ENCODE results near the gene KCTD5. TPM values are rescaled to one million over a fixed set of nuclear protein-coding genes. Genes with fewer than 3 reads are reported as not detected.

KCTD5 gene
- total RNA-seq, 6 experiments from 2014 or later: 7.3 to 22.8 (median 11.1) TPM

DNA sequence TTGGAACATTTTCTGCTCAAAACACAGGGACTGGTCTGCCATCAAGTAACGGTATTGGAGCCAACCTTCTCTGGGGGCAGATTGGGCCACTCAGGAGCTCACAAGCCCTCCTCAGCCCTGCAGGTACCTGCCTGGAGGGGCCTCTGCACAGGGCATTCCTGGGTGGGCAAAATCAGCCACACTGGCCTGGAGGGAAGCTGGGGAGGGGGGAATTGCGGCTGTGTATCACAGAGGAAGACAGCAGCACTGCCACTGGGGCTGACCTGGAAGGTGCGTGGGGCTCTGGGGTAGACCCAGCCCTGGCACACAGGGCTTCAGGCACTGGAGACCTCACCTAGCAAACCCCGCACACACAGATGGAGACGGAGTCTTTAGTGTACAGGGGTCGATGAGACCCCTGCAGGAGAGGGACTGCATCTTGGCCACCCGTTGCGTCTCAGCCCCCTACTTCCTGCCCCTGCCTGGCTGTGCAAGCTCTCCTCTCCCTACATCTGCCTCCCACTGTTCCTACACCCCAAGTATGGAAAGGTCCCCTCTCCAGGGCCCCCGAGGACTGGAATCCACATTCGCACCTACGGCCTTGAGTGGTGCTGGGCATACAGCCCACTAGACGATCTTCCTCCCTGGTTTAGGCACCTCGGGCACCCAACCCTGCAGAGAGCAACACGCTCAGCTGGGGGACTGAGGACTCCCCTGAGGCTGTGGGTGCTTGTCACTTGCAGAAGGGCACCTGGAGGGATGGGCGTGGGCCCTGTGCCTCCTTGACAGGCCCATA, 63.0 kb downstream of the KCTD5 start:
- H3K27ac ChIP-seq: no peak overlapping the region
- intact Hi-C loops (cut with DNase I): no loop called here
- H3K9me3 ChIP-seq: no peaks in the 10 kb centered on the region
- H3K4me3 ChIP-seq: no peak overlapping the region
- DNase-seq: peak in 1 of 3 donors; percentile 30
- H3K27me3 ChIP-seq: no peaks in the 10 kb centered on the region
- WGBS (ENCODE audit: insufficient coverage, low coverage, low lambda C conversion rate, missing lambda C conversion rate): 60% methylated on average over 1 of the region's 15 CpGs
- ATAC-seq: peak in 1 of 4 donors; percentile 8
- TF ChIP-seq, protein P1, sequence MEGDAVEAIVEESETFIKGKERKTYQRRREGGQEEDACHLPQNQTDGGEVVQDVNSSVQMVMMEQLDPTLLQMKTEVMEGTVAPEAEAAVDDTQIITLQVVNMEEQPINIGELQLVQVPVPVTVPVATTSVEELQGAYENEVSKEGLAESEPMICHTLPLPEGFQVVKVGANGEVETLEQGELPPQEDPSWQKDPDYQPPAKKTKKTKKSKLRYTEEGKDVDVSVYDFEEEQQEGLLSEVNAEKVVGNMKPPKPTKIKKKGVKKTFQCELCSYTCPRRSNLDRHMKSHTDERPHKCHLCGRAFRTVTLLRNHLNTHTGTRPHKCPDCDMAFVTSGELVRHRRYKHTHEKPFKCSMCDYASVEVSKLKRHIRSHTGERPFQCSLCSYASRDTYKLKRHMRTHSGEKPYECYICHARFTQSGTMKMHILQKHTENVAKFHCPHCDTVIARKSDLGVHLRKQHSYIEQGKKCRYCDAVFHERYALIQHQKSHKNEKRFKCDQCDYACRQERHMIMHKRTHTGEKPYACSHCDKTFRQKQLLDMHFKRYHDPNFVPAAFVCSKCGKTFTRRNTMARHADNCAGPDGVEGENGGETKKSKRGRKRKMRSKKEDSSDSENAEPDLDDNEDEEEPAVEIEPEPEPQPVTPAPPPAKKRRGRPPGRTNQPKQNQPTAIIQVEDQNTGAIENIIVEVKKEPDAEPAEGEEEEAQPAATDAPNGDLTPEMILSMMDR (IDR thresholded peaks at IDR 0.05): no peak
- no peak for TF ChIP-seq POLR2A (IDR thresholded peaks at IDR 0.05)
- no peaks in the 10 kb centered on the region for H3K4me1 ChIP-seq
- H3K36me3 ChIP-seq: no peaks in the 10 kb centered on the region

DNA sequence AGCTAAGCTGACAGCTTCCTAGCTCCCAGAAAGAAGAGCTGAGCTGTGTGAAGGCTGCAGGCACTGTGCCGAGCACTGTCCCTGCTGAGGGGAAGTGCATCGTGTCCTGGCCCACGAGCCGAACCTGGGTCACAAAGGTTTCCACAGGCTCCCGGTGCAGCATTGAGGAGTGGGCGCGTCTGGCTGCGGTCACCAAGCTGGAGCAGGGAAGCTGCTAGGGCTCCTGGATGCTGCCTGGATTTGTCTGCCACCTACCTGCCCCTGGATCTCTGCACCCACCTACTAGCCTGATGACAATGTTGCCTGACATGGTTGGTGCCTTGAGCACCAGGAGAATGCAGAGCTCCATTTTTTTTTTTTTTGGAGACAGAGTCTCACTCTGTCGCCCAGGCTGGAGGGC, 63.6 kb downstream of the KCTD5 start:
- DNase-seq (peak in 1 of 3 donors; percentile 44), ATAC-seq (no peak)
- H3K4me1 ChIP-seq: no peaks in the 10 kb centered on the region
- WGBS (ENCODE audit: insufficient coverage, low coverage, low lambda C conversion rate, missing lambda C conversion rate): 62% methylated on average over 2 of the region's 9 CpGs
- H3K4me3 ChIP-seq: no peak overlapping the region
- H3K36me3 ChIP-seq: no peaks in the 10 kb centered on the region
- H3K27ac ChIP-seq: no peak overlapping the region
- intact Hi-C loops (cut with DNase I): no loop called here
- H3K9me3 ChIP-seq: no peaks in the 10 kb centered on the region
- TF ChIP-seq, protein P1 (IDR thresholded peaks at IDR 0.05): no peak
- TF ChIP-seq POLR2A (IDR thresholded peaks at IDR 0.05): no peak
- no peaks in the 10 kb centered on the region for H3K27me3 ChIP-seq

GRCh38 chr16:2748757-2749455, 66.6 kb downstream of the KCTD5 start:
- ATAC-seq: no peak
- DNase-seq: peak in 1 of 3 donors; percentile 17
- Histone ChIP-seq H3K9me3 (no peaks in the 10 kb centered on the region), H3K4me1 (peaks cover 0 to 8% (median 6%) of the 10 kb centered on the region in 4 donors), H3K4me3 (no peak overlapping the region), H3K36me3 (no peaks in the 10 kb centered on the region), H3K27ac (no peak overlapping the region), H3K27me3 (no peaks in the 10 kb centered on the region)
- intact Hi-C loops (cut with DNase I): no loop called here
- TF ChIP-seq, protein P1 (IDR thresholded peaks at IDR 0.05): no peak
- no peak for TF ChIP-seq POLR2A (IDR thresholded peaks at IDR 0.05)
- WGBS (ENCODE audit: insufficient coverage, low coverage, low lambda C conversion rate, missing lambda C conversion rate): no CpG with 5 or more reads among the region's 7 CpGs

GRCh38 chr16:2749476-2749875, 67.2 kb downstream of the KCTD5 start:
- TF ChIP-seq, protein P1 (IDR thresholded peaks at IDR 0.05): no peak
- TF ChIP-seq POLR2A (IDR thresholded peaks at IDR 0.05): no peak
- intact Hi-C loops (cut with DNase I): no loop called here
- WGBS (ENCODE audit: insufficient coverage, low coverage, low lambda C conversion rate, missing lambda C conversion rate): 96% methylated on average over 3 of the region's 5 CpGs

More at GRCh38 chr16:2749476-2749875, 67.2 kb downstream of the KCTD5 start:
- Histone ChIP-seq H3K4me3 (no peak overlapping the region), H3K4me1 (peaks cover 0 to 13% (median 6%) of the 10 kb centered on the region in 4 donors), H3K9me3 (no peaks in the 10 kb centered on the region), H3K27ac (no peak overlapping the region), H3K27me3 (no peaks in the 10 kb centered on the region), H3K36me3 (no peaks in the 10 kb centered on the region)
- peak in 1 of 3 donors; percentile 30 for DNase-seq
- ATAC-seq: no peak
